Measurements from ENCODE around the gene GALNS. TPM values are rescaled to one million over a fixed set of nuclear protein-coding genes. Genes with fewer than 3 reads are reported as not detected.

Gene GALNS
- total RNA-seq, 1 donor from 2014 or later, result 62.2 TPM

DNA sequence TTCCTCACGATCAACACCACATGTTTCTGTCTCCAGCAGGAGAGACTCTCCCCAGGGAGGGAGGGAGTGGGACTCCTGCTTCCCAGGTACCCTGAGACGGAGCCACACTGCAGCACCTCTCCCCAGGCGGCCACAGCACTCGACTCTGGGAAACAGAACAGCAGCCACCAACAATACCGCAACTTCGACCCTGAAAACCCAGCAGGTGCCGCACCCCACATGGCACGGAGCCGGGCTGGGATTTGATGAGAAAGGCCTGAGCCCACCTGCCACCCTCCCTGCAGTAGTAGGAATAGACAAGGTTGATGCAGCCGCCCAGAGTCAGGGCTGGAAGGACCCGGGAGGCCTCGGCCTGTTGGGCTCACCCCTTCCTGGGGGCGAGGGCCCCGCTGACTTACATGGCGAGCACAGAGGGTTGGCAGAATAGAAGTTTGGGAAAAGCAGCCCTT is 14.4 kb downstream of the GALNS start:
- Histone ChIP-seq H3K4me1 (no peaks in the 10 kb centered on the region), H3K36me3 (peaks cover 29 to 33% of the 10 kb centered on the region in 2 donors), H3K27ac (no peak overlapping the region), H3K9me3 (no peaks in the 10 kb centered on the region), H3K4me3 (no peak overlapping the region), H3K27me3 (no peaks in the 10 kb centered on the region)
- TF ChIP-seq CTCF (IDR thresholded peaks at IDR 0.05), result no peak
- DNase-seq (ENCODE audit: low spot score in 2 of 2), result no peak
- intact Hi-C loops (cut with DNase I), result no loop called here

GRCh38 chr16:88841521-88842307 is 15.0 kb downstream of the GALNS start:
- Histone ChIP-seq H3K9me3 (no peaks in the 10 kb centered on the region), H3K27ac (no peak overlapping the region), H3K27me3 (no peaks in the 10 kb centered on the region), H3K36me3 (peaks cover 29 to 33% of the 10 kb centered on the region in 2 donors), H3K4me1 (no peaks in the 10 kb centered on the region), H3K4me3 (no peak overlapping the region)
- no peak for DNase-seq (ENCODE audit: low spot score in 2 of 2)
- TF ChIP-seq CTCF (IDR thresholded peaks at IDR 0.05), result no peak
- intact Hi-C loops (cut with DNase I), result no loop called here

GRCh38 chr16:88840600-88841215 is 16.0 kb downstream of the GALNS start:
- intact Hi-C loops (cut with DNase I), result no loop called here
- Histone ChIP-seq H3K36me3 (peaks cover 31 to 33% of the 10 kb centered on the region in 2 donors), H3K4me3 (no peak overlapping the region), H3K27me3 (no peaks in the 10 kb centered on the region), H3K9me3 (no peaks in the 10 kb centered on the region), H3K27ac (no peak overlapping the region), H3K4me1 (no peaks in the 10 kb centered on the region)
- no peak for DNase-seq (ENCODE audit: low spot score in 2 of 2)
- TF ChIP-seq CTCF (IDR thresholded peaks at IDR 0.05), result no peak

DNA sequence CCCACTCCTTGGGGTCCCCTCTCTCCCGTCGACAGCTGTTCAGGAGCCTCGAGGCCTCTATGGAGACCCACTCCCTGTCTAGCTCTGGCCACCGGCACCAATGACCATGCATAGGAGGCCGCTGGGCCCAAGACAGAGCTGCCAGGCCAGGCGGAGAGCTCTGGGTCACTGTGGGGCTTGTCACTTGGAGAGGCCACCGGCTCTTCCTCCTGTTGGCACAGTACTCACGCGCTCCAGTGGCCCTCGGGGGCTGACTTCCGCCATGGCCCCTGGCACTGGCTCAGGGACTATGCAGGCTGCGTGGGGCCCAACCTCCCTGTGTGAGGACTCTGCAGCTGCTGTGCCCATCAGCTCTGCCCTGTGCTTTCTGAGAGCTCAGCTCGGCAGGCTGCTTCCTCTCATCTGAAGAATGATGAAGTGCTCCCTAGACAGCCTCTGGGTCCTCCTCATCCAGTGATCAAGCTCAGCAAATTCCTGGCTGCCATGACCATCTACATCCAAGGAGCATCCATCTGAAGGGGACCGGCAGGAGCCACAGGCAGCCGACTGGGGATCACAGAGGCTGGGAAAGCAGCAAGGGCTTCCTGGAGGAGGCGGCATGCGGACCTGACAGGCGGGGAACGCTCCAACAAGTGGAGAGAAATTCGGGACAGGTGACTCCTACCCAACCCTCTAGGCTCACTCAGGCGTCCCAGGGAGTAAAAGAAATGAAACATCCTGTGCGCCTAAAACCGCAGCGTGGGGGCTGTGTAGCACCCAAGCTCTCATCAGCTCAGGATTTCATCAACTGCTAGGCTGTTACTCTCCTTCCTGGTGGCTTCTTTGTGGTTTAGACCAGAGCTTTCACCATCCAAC is 16.8 kb downstream of the GALNS start:
- H3K27me3 ChIP-seq, result no peaks in the 10 kb centered on the region
- intact Hi-C loops (cut with DNase I), result no loop called here
- H3K9me3 ChIP-seq, result no peaks in the 10 kb centered on the region
- peaks cover 33 to 38% of the 10 kb centered on the region in 2 donors for H3K36me3 ChIP-seq
- H3K4me1 ChIP-seq, result no peaks in the 10 kb centered on the region
- TF ChIP-seq CTCF (IDR thresholded peaks at IDR 0.05), result no peak
- no peak for DNase-seq (ENCODE audit: low spot score in 2 of 2)
- H3K4me3 ChIP-seq, result no peak overlapping the region
- H3K27ac ChIP-seq, result no peak overlapping the region

GRCh38 chr16:88839026-88839529 is 17.7 kb downstream of the GALNS start:
- TF ChIP-seq CTCF (IDR thresholded peaks at IDR 0.05), result no peak
- Histone ChIP-seq H3K27ac (no peak overlapping the region), H3K4me1 (no peaks in the 10 kb centered on the region), H3K27me3 (no peaks in the 10 kb centered on the region), H3K36me3 (peaks cover 33 to 41% of the 10 kb centered on the region in 2 donors), H3K4me3 (no peak overlapping the region), H3K9me3 (no peaks in the 10 kb centered on the region)
- no peak for DNase-seq (ENCODE audit: low spot score in 2 of 2)
- intact Hi-C loops (cut with DNase I), result no loop called here

All from ascending aorta (tissue), 2 donors.